H1 (cell line): ENCODE measurements around the gene EPHB3. TPM values are rescaled to one million over a fixed set of nuclear protein-coding genes. Genes with fewer than 3 reads are reported as not detected.

Source experiments
- CTCF ChIP-seq, 3 experiments: IDR thresholded peaks; 1 replicate in 2 of 3; 2 replicates in 1 of 3; pipeline versions ENCODE4 v1.5.1 to v1.6.1; 2011; ENCODE audit warnings: low read length in 3 of 3, mild to moderate bottlenecking in 3 of 3, inconsistent platforms in 2 of 3, low read depth in 1 of 3, moderate library complexity in 1 of 3; ENCODE audit not compliant: insufficient read depth in 1 of 3; ENCODE audit errors: control extremely low read depth in 1 of 3
- KDM4A ChIP-seq: IDR thresholded peaks from one replicate; pipeline ENCODE4 v1.7.1; 2012; ENCODE audit warnings: low read depth, mild to moderate bottlenecking, moderate library complexity, low read length, inconsistent platforms; ENCODE audit not compliant: severe bottlenecking
- KDM5A ChIP-seq: fragments of 200-600 bp; IDR thresholded peaks from 2 replicates; pipeline ENCODE4 v1.7.1; 2012; ENCODE audit warnings: mild to moderate bottlenecking, low read length, inconsistent platforms, mixed read lengths
- NRF1 ChIP-seq: IDR thresholded peaks from 2 replicates; pipeline ENCODE4 v1.6.1; 2011; ENCODE audit warnings: mild to moderate bottlenecking, low read depth, low read length, improper control_type of control experiment
- RXRA ChIP-seq: IDR thresholded peaks from 2 replicates; pipeline ENCODE4 v1.6.1; 2011; ENCODE audit warnings: low read depth, mild to moderate bottlenecking, low read length, moderate library complexity; ENCODE audit not compliant: insufficient read depth
- polyA plus RNA-seq, 7 experiments: library from polyadenylated mRNA; depleted of rRNA in 3 of 7; stranded (reverse) in 5 of 7; unstranded in 2 of 7; fragments of >200 nt in 5 of 7; fragments of 200-250 nt in 2 of 7; gene quantifications; 1 replicate in 5 of 7; 2 replicates in 1 of 7; 4 replicates in 1 of 7; pipeline versions ENCODE4 v1.2.1 to v1.2.3, GENCODE V29; 2011 to 2013; ENCODE audit warnings: missing spikeins in 2 of 7, mixed read lengths in 2 of 7
- total RNA-seq: library from RNA; stranded (reverse); fragmentation: NEBNext Ultra II Directional; extraction: Animal tissue kit (Norgen Biotek cat#: 25700); gene quantifications from 2 replicates; pipeline ENCODE4 v1.2.1, GENCODE V29; 2021

Gene EPHB3
- total and polyA plus RNA-seq, 2 of the 8 experiments (the other 6 are each of a cell fraction or from before 2014, with no cell fraction given) = 0.41 to 0.91 TPM

- TF ChIP-seq RXRA = no peak
- TF ChIP-seq KDM4A = no peak
- TF ChIP-seq NRF1 = no peak
- no peak for TF ChIP-seq CTCF (IDR thresholded peaks at IDR 0.05; ENCODE audit: control extremely low read depth in 1 of 3, insufficient read depth in 1 of 3, low read depth in 1 of 3, low read length in 3 of 3)
- TF ChIP-seq KDM5A = no peak
Observed at GRCh38 chr3:184594371-184595001, 32.9 kb downstream of the EPHB3 start (continued).
